OCI-LY7 (cell line): ENCODE data around the gene ZBTB20.

Source experiments
- EZH2phosphoT487 ChIP-seq: fragments of 200-600 bp; sonication (generic); IDR thresholded peaks from 2 replicates; pipeline ENCODE4 v1.6.1; 2018; ENCODE audit warnings: low read depth, borderline replicate concordance, mild to moderate bottlenecking, mixed run types, antibody characterized with exemption, low read length, moderate library complexity, mixed read lengths
- TF ChIP-seq, protein P1 (sequence below): fragments of 200-600 bp; sonication (generic); conservative IDR thresholded peaks from 2 replicates; pipeline ENCODE4 v1.5.1; 2014; ENCODE audit warnings: mild to moderate bottlenecking, antibody characterized with exemption, low read length, moderate library complexity, mixed read lengths

DNA sequence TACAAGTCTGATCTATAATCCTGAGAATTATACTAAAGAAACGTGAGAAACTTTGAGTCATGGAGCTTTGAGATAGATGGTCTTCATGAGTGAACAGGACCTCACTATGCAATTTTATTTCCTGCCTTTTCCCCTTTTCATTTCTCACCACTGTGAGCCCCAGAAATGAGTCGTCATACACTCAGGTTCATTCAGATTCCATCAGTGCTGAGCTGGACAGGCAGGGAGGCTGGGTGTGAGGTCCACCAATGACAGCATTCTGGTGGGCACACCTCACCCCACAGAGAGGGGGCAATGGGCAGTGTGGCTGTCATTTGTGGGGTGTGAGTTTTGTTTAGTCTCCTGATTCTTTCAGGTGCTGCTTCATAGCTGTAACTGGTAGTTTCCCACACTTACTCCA is 836.4 kb downstream of the ZBTB20 start:
- TF ChIP-seq, protein P1, sequence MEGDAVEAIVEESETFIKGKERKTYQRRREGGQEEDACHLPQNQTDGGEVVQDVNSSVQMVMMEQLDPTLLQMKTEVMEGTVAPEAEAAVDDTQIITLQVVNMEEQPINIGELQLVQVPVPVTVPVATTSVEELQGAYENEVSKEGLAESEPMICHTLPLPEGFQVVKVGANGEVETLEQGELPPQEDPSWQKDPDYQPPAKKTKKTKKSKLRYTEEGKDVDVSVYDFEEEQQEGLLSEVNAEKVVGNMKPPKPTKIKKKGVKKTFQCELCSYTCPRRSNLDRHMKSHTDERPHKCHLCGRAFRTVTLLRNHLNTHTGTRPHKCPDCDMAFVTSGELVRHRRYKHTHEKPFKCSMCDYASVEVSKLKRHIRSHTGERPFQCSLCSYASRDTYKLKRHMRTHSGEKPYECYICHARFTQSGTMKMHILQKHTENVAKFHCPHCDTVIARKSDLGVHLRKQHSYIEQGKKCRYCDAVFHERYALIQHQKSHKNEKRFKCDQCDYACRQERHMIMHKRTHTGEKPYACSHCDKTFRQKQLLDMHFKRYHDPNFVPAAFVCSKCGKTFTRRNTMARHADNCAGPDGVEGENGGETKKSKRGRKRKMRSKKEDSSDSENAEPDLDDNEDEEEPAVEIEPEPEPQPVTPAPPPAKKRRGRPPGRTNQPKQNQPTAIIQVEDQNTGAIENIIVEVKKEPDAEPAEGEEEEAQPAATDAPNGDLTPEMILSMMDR = no peak
- no peak for TF ChIP-seq EZH2phosphoT487
